ENCODE results near the gene TTC34.

GRCh38 chr1:2834741-2835564 is 33.5 kb upstream of the TTC34 start:
- TF ChIP-seq CTCF (IDR thresholded peaks at IDR 0.05): no peak
- no peak for TF ChIP-seq POLR2A (IDR thresholded peaks at IDR 0.05)
